Endothelial cell of umbilical vein (primary cell): Measurements from ENCODE around the gene GADL1.

ENCODE experiments used
- EZH2 ChIP-seq: IDR thresholded peaks from 2 replicates; pipeline ENCODE4 v1.6.1; 2012; ENCODE audit warnings: borderline replicate concordance, low read depth, mild to moderate bottlenecking, moderate library complexity, low read length, inconsistent platforms; ENCODE audit not compliant: severe bottlenecking
- FOS ChIP-seq: IDR thresholded peaks from 2 replicates; pipeline ENCODE4 v1.6.1; 2011; ENCODE audit warnings: mild to moderate bottlenecking, low read length, moderate library complexity, borderline replicate concordance; ENCODE audit not compliant: insufficient read depth
- GATA2 ChIP-seq: IDR thresholded peaks from 2 replicates; pipeline ENCODE4 v1.7.0; 2011; ENCODE audit warnings: low read depth, mild to moderate bottlenecking, moderate library complexity, mixed read lengths, low read length; ENCODE audit not compliant: insufficient read length, insufficient read depth
- MYC ChIP-seq: IDR thresholded peaks from one replicate; pipeline ENCODE4 v1.6.1; 2011; ENCODE audit warnings: mild to moderate bottlenecking, low read depth, low read length
- POLR2A ChIP-seq: IDR thresholded peaks from 2 replicates; pipeline ENCODE4 v1.6.1; 2012; ENCODE audit warnings: low read depth, mild to moderate bottlenecking, control low read depth, low read length
- POLR2AphosphoS5 ChIP-seq: IDR thresholded peaks from 2 replicates; pipeline ENCODE4 v1.6.1; 2012; ENCODE audit warnings: low read depth, mild to moderate bottlenecking, control low read depth, low read length, moderate library complexity; ENCODE audit not compliant: insufficient read depth
- TF ChIP-seq, protein P1 (sequence below), 2 donors: IDR thresholded peaks; 1 replicate in 1 of 2; 2 replicates in 1 of 2; pipeline ENCODE4 v1.5.1; 2011; ENCODE audit warnings: low read length in 2 of 2, mild to moderate bottlenecking in 2 of 2, moderate library complexity in 2 of 2, control low read depth in 1 of 2, inconsistent platforms in 1 of 2, low read depth in 1 of 2; ENCODE audit not compliant: insufficient read depth in 1 of 2; ENCODE audit errors: extremely low read depth in 1 of 2
- TF ChIP-seq, protein P2 (sequence below): IDR thresholded peaks from 2 replicates; pipeline ENCODE4 v1.6.1; 2011; ENCODE audit not compliant: insufficient read depth, insufficient read length

DNA sequence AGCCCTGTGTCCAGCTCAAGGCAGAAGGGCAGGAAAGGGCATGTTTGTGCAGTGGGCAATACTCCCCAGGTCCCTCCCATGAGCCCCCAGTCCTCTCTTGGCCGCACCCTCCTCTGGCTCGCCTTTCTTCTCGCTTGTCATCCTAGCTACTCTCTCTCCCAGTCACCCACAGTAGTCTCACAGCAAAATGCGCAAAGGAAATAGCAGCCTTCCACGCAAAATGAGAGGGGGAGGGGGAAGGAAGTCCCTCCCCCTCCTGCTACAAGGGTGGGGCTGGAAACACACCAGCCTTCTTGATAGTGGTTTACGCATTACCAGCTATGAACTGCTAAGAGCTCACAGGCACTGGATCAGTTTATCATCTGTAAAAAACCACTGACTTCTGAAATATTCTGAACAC, 83.8 kb downstream of the GADL1 start:
- TF ChIP-seq, protein P1, sequence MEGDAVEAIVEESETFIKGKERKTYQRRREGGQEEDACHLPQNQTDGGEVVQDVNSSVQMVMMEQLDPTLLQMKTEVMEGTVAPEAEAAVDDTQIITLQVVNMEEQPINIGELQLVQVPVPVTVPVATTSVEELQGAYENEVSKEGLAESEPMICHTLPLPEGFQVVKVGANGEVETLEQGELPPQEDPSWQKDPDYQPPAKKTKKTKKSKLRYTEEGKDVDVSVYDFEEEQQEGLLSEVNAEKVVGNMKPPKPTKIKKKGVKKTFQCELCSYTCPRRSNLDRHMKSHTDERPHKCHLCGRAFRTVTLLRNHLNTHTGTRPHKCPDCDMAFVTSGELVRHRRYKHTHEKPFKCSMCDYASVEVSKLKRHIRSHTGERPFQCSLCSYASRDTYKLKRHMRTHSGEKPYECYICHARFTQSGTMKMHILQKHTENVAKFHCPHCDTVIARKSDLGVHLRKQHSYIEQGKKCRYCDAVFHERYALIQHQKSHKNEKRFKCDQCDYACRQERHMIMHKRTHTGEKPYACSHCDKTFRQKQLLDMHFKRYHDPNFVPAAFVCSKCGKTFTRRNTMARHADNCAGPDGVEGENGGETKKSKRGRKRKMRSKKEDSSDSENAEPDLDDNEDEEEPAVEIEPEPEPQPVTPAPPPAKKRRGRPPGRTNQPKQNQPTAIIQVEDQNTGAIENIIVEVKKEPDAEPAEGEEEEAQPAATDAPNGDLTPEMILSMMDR (IDR thresholded peaks at IDR 0.05; ENCODE audit: extremely low read depth in 1 of 2, insufficient read depth in 1 of 2, low read depth in 1 of 2, low read length in 2 of 2): no peak
- no peak for TF ChIP-seq POLR2A
- TF ChIP-seq EZH2: no peak
- TF ChIP-seq, protein P2, sequence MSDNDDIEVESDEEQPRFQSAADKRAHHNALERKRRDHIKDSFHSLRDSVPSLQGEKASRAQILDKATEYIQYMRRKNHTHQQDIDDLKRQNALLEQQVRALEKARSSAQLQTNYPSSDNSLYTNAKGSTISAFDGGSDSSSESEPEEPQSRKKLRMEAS: no peak
- TF ChIP-seq GATA2: no peak
- no peak for TF ChIP-seq POLR2AphosphoS5
- no peak for TF ChIP-seq MYC
- TF ChIP-seq FOS: no peak
